HepG2 (cell line): ENCODE results near the gene CSTB. TPM values are rescaled to one million over a fixed set of nuclear protein-coding genes. Genes with fewer than 3 reads are reported as not detected.
A peak's percentile ranks its signal among the peaks of the same experiment; 100 is the strongest.

Experiments used
- GTF3A ChIP-seq: sonication (generic); formaldehyde crosslinking; conservative IDR thresholded peaks from 2 replicates; pipeline ENCODE4 v1.4.0; 2020; ENCODE audit warnings: mild to moderate bottlenecking, missing genetic modification reagents
- ISL2 ChIP-seq: sonication (generic); formaldehyde crosslinking; IDR thresholded peaks from 2 replicates; pipeline ENCODE4 v1.5.0; 2020; ENCODE audit warnings: missing genetic modification reagents
- KLF11 ChIP-seq: IDR thresholded peaks from 2 replicates; pipeline ENCODE4 v1.6.1; 2016; ENCODE audit warnings: missing compliant biosample characterization
- MAFK ChIP-seq, 2 experiments: IDR thresholded peaks in 1 of 2; conservative IDR thresholded peaks in 1 of 2; 2 replicates each; pipeline ENCODE4 v1.6.1; 2011; ENCODE audit warnings: improper control_type of control experiment in 2 of 2, low read length in 2 of 2
- MTF2 ChIP-seq: sonication (generic); formaldehyde crosslinking; IDR thresholded peaks from 2 replicates; pipeline ENCODE4 v1.5.0; 2020; ENCODE audit warnings: missing genetic modification reagents, borderline replicate concordance
- NCOR1 ChIP-seq: fragments of 200-600 bp; sonication (generic); IDR thresholded peaks from 2 replicates; pipeline ENCODE4 v1.7.0; 2017; ENCODE audit warnings: antibody characterized with exemption, low read length, borderline replicate concordance
- REPIN1 ChIP-seq: sonication (generic); formaldehyde crosslinking; IDR thresholded peaks from 2 replicates; pipeline ENCODE4 v1.8.0; 2022; ENCODE audit warnings: missing genetic modification reagents, low read depth, mild to moderate bottlenecking, borderline replicate concordance
- SKI ChIP-seq: fragments of 450-650 bp; IDR thresholded peaks from one replicate; pipeline ENCODE4 v1.6.1; 2018; ENCODE audit warnings: mild to moderate bottlenecking; ENCODE audit not compliant: partially characterized antibody
- ZFP90 ChIP-seq: sonication (generic); formaldehyde crosslinking; IDR thresholded peaks from 2 replicates; pipeline ENCODE4 v1.8.0; 2022; ENCODE audit warnings: missing genetic modification reagents, mild to moderate bottlenecking, inconsistent platforms, borderline replicate concordance
- ZNF205 ChIP-seq: IDR thresholded peaks from 2 replicates; pipeline ENCODE4 v1.6.1; 2018; ENCODE audit warnings: missing biosample characterization, missing genetic modification reagents
- ZNF234 ChIP-seq: sonication (generic); formaldehyde crosslinking; conservative IDR thresholded peaks from 2 replicates; pipeline ENCODE4 v1.5.1; 2020; ENCODE audit warnings: mild to moderate bottlenecking, missing genetic modification reagents
- ZNF678 ChIP-seq: sonication (generic); formaldehyde crosslinking; IDR thresholded peaks from 2 replicates; pipeline ENCODE4 v1.4.0; 2020; ENCODE audit warnings: mild to moderate bottlenecking, missing genetic modification reagents
- ZNF703 ChIP-seq: sonication (generic); formaldehyde crosslinking; IDR thresholded peaks from 2 replicates; pipeline ENCODE4 v1.5.1; 2020; ENCODE audit warnings: missing genetic modification reagents, mild to moderate bottlenecking, moderate library complexity, borderline replicate concordance
- ZNF772 ChIP-seq: sonication (generic); formaldehyde crosslinking; IDR thresholded peaks from 2 replicates; pipeline ENCODE4 v1.5.0; 2020; ENCODE audit warnings: mild to moderate bottlenecking, missing genetic modification reagents
- ZNF788 ChIP-seq: sonication (generic); formaldehyde crosslinking; IDR thresholded peaks from 2 replicates; pipeline ENCODE4 v1.5.0; 2020; ENCODE audit warnings: mild to moderate bottlenecking, missing genetic modification reagents, borderline replicate concordance
- polyA plus RNA-seq, 8 experiments: library from polyadenylated mRNA; depleted of rRNA in 3 of 8; stranded (reverse) in 7 of 8; unstranded in 1 of 8; fragments of >200 nt; fragmentation: Illumina TruSeq in 4 of 8; extraction: Trizol in 4 of 8; gene quantifications; 2 replicates each; pipeline versions ENCODE4 v1.2.1 to v1.2.3, GENCODE V29; 2011 to 2016; ENCODE audit warnings: low read depth in 4 of 8, missing spikeins in 1 of 8, mixed read lengths in 1 of 8; ENCODE audit not compliant: insufficient read depth in 1 of 8
- total RNA-seq, 5 experiments: library from RNA; depleted of rRNA; stranded (reverse); fragments of >200 nt; fragmentation: Illumina TruSeq; extraction: Trizol; gene quantifications; 2 replicates each; pipeline ENCODE4 v1.2.3, GENCODE V29; 2016; ENCODE audit warnings: low read depth in 1 of 5
- TF ChIP-seq, protein P1 (sequence below): sonication (generic); formaldehyde crosslinking; IDR thresholded peaks from 2 replicates; pipeline ENCODE4 v1.4.0; 2020; ENCODE audit warnings: missing genetic modification reagents
- TF ChIP-seq, protein P2 (sequence below): sonication (generic); formaldehyde crosslinking; IDR thresholded peaks from 2 replicates; pipeline ENCODE4 v1.4.0; 2020; ENCODE audit warnings: missing genetic modification reagents
- TF ChIP-seq, protein P3 (sequence below): sonication (generic); formaldehyde crosslinking; conservative IDR thresholded peaks from 2 replicates; pipeline ENCODE4 v1.8.0; 2022; ENCODE audit warnings: mild to moderate bottlenecking, moderate library complexity, missing genetic modification reagents
- TF ChIP-seq, protein P4 (sequence below): sonication (generic); formaldehyde crosslinking; IDR thresholded peaks from 2 replicates; pipeline ENCODE4 v1.5.0; 2020; ENCODE audit warnings: mild to moderate bottlenecking, missing genetic modification reagents

The CSTB gene
- total and polyA plus RNA-seq, 2 of the 13 experiments (the other 11 are each of a cell fraction or from before 2014, with no cell fraction given): 11.7 to 94.1 TPM

DNA sequence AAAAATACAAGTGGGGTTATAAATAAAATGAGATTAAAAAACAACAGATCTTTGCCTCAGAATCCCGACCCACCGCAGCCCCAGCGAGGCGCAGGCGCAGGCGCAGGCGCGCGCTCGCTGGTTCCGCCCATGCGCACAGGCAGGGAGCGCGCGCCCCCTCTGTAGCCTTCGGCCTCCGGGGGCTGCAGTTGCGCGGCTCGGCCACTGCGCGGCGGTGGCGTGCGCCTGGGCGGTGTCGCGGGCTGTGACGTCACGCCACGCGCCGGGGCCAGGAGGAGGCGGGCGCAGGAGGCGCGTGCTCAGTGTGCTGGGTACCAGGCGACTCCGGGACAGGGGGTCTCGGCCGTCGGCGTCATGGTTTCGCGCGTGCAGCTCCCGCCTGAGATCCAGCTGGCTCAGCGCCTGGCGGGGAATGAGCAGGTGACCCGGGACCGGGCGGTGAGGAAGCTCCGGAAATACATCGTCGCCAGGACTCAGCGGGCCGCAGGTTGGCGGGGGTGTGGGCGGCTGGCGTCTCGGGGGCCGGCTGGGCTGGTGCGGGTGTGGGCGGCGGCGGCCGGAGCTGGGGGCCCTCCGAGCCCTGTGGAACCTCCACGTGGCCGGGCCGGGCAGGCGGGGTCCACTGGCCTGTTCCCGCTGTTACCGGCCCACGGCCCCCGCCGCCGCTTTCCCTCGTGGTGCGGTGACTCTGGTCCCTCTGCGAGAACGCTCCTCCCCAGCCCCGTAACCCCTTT is 13.3 kb upstream of the CSTB start, which contains the start of gene RRP1 (continued):
- TF ChIP-seq, protein P1, sequence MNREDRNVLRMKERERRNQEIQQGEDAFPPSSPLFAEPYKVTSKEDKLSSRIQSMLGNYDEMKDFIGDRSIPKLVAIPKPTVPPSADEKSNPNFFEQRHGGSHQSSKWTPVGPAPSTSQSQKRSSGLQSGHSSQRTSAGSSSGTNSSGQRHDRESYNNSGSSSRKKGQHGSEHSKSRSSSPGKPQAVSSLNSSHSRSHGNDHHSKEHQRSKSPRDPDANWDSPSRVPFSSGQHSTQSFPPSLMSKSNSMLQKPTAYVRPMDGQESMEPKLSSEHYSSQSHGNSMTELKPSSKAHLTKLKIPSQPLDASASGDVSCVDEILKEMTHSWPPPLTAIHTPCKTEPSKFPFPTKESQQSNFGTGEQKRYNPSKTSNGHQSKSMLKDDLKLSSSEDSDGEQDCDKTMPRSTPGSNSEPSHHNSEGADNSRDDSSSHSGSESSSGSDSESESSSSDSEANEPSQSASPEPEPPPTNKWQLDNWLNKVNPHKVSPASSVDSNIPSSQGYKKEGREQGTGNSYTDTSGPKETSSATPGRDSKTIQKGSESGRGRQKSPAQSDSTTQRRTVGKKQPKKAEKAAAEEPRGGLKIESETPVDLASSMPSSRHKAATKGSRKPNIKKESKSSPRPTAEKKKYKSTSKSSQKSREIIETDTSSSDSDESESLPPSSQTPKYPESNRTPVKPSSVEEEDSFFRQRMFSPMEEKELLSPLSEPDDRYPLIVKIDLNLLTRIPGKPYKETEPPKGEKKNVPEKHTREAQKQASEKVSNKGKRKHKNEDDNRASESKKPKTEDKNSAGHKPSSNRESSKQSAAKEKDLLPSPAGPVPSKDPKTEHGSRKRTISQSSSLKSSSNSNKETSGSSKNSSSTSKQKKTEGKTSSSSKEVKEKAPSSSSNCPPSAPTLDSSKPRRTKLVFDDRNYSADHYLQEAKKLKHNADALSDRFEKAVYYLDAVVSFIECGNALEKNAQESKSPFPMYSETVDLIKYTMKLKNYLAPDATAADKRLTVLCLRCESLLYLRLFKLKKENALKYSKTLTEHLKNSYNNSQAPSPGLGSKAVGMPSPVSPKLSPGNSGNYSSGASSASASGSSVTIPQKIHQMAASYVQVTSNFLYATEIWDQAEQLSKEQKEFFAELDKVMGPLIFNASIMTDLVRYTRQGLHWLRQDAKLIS (CRISPR knock-in tag): no peak
- TF ChIP-seq ISL2 (CRISPR knock-in tag) (peak; percentile 68), MTF2 (CRISPR knock-in tag) (no peak), REPIN1 (CRISPR knock-in tag) (peak; percentile 65; the same call in 1 of the 2 replicates), SKI (peak; percentile 59), KLF11 (CRISPR knock-in tag) (no peak), ZNF788 (CRISPR knock-in tag) (peak; percentile 59; the same call in 1 of the 2 replicates), ZNF703 (CRISPR knock-in tag) (no peak; the same call in 1 of the 2 replicates), GTF3A (CRISPR knock-in tag) (0 out of 2 replicates have a peak, but pooled peaks have one; percentile 49), ZNF234 (CRISPR knock-in tag) (no peak), ZNF205 (CRISPR knock-in tag) (no peak), MAFK (conservative IDR thresholded peaks at IDR 0.05 in 1 of 2, IDR thresholded peaks at IDR 0.05 in 1 of 2; ENCODE audit: low read length in 2 of 2) (no peak), ZNF772 (0 out of 2 replicates have a peak, but pooled peaks have one; percentile 30), NCOR1 (no peak), ZNF678 (CRISPR knock-in tag) (no peak), ZFP90 (no peak; the same call in 1 of the 2 replicates)
- TF ChIP-seq, protein P2, sequence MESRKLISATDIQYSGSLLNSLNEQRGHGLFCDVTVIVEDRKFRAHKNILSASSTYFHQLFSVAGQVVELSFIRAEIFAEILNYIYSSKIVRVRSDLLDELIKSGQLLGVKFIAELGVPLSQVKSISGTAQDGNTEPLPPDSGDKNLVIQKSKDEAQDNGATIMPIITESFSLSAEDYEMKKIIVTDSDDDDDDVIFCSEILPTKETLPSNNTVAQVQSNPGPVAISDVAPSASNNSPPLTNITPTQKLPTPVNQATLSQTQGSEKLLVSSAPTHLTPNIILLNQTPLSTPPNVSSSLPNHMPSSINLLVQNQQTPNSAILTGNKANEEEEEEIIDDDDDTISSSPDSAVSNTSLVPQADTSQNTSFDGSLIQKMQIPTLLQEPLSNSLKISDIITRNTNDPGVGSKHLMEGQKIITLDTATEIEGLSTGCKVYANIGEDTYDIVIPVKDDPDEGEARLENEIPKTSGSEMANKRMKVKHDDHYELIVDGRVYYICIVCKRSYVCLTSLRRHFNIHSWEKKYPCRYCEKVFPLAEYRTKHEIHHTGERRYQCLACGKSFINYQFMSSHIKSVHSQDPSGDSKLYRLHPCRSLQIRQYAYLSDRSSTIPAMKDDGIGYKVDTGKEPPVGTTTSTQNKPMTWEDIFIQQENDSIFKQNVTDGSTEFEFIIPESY (CRISPR knock-in tag): peak; percentile 70; the same call in 1 of the 2 replicates
- TF ChIP-seq, protein P3, sequence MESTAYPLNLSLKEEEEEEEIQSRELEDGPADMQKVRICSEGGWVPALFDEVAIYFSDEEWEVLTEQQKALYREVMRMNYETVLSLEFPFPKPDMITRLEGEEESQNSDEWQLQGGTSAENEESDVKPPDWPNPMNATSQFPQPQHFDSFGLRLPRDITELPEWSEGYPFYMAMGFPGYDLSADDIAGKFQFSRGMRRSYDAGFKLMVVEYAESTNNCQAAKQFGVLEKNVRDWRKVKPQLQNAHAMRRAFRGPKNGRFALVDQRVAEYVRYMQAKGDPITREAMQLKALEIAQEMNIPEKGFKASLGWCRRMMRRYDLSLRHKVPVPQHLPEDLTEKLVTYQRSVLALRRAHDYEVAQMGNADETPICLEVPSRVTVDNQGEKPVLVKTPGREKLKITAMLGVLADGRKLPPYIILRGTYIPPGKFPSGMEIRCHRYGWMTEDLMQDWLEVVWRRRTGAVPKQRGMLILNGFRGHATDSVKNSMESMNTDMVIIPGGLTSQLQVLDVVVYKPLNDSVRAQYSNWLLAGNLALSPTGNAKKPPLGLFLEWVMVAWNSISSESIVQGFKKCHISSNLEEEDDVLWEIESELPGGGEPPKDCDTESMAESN (CRISPR knock-in tag): peak; percentile 90
- TF ChIP-seq, protein P4, sequence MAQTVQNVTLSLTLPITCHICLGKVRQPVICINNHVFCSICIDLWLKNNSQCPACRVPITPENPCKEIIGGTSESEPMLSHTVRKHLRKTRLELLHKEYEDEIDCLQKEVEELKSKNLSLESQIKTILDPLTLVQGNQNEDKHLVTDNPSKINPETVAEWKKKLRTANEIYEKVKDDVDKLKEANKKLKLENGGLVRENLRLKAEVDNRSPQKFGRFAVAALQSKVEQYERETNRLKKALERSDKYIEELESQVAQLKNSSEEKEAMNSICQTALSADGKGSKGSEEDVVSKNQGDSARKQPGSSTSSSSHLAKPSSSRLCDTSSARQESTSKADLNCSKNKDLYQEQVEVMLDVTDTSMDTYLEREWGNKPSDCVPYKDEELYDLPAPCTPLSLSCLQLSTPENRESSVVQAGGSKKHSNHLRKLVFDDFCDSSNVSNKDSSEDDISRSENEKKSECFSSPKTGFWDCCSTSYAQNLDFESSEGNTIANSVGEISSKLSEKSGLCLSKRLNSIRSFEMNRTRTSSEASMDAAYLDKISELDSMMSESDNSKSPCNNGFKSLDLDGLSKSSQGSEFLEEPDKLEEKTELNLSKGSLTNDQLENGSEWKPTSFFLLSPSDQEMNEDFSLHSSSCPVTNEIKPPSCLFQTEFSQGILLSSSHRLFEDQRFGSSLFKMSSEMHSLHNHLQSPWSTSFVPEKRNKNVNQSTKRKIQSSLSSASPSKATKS: no peak
